NB4 (cell line): Measurements from ENCODE around the gene HCFC2.

Experiments
- MYC ChIP-seq: IDR thresholded peaks from 2 replicates; pipeline ENCODE4 v1.6.1; 2011; ENCODE audit warnings: low read depth, low read length
- POLR2A ChIP-seq: IDR thresholded peaks from 2 replicates; pipeline ENCODE4 v1.6.1; 2011; ENCODE audit warnings: mild to moderate bottlenecking; ENCODE audit not compliant: insufficient read length; ENCODE audit errors: extremely low read depth
- TF ChIP-seq, protein P1 (sequence below): IDR thresholded peaks from one replicate; pipeline ENCODE4 v1.5.1; 2012; ENCODE audit warnings: low read depth, low read length
- TF ChIP-seq, protein P2 (sequence below): IDR thresholded peaks from 2 replicates; pipeline ENCODE4 v1.6.1; 2011; ENCODE audit warnings: low read depth, low read length

DNA sequence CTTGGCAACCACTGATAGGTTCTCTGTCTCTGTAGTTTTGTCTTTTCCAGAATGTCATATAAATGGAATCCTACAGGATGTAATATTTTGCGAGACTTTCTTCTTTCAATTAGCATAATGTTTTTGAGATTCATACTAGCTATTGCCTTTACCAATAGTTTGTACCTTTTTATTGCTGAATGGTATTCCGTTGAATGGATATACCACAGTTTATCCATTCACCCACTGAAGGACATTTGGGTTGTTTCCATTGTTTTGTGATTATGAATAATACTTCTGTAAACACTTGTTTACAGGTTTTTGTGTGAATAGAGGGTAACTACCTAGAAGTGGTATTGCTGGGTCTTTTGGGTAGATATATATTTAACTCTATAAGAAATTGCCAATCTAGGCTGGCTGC, 40.6 kb upstream of the HCFC2 start:
- TF ChIP-seq, protein P1, sequence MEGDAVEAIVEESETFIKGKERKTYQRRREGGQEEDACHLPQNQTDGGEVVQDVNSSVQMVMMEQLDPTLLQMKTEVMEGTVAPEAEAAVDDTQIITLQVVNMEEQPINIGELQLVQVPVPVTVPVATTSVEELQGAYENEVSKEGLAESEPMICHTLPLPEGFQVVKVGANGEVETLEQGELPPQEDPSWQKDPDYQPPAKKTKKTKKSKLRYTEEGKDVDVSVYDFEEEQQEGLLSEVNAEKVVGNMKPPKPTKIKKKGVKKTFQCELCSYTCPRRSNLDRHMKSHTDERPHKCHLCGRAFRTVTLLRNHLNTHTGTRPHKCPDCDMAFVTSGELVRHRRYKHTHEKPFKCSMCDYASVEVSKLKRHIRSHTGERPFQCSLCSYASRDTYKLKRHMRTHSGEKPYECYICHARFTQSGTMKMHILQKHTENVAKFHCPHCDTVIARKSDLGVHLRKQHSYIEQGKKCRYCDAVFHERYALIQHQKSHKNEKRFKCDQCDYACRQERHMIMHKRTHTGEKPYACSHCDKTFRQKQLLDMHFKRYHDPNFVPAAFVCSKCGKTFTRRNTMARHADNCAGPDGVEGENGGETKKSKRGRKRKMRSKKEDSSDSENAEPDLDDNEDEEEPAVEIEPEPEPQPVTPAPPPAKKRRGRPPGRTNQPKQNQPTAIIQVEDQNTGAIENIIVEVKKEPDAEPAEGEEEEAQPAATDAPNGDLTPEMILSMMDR, result no peak
- TF ChIP-seq POLR2A, result no peak
- TF ChIP-seq, protein P2, sequence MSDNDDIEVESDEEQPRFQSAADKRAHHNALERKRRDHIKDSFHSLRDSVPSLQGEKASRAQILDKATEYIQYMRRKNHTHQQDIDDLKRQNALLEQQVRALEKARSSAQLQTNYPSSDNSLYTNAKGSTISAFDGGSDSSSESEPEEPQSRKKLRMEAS, result no peak
- no peak for TF ChIP-seq MYC
